ENCODE measurements around the gene CHP1.
"Not testable (repeated sequence)": the region's sequence is repeated elsewhere in the genome, so short reads cannot be mapped to it uniquely, and the experiment has no call there.

DNA sequence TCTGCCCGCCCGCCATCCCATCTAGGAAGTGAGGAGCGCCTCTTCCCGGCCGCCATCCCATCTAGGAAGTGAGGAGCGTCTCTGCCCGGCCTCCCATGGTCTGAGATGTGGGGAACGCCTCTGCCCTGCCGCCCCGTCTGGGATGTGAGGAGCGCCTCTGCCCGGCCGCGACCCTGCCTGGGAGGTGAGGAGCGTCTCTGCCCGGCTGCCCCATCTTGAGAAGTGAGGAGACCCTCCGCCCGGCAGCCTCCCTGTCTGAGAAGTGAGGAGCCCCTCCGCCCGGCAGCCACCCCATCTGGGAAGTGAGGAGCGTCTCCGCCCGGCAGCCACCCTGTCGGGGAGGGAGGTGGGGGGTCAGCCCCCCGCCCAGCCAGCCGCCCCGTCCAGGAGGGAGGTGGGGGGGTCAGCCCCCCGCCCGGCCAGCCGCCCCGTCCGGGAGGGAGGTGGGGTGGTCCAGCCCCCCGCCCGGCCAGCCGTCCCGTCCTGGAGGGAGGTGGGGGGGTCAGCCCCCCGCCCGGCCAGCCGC lies 89.8 kb downstream of the CHP1 start:
- TF ChIP-seq HDAC2 (IDR thresholded peaks at IDR 0.05); NR3C1 (IDR thresholded peaks at IDR 0.05); CEBPB (IDR thresholded peaks at IDR 0.05); FOSL2 (IDR thresholded peaks at IDR 0.05); FOSL2 (CRISPR knock-in tag; IDR thresholded peaks at IDR 0.05); CHD2 (IDR thresholded peaks at IDR 0.05; ENCODE audit: low read length, partially characterized antibody); EP300 (IDR thresholded peaks at IDR 0.05); ZNF302 (CRISPR knock-in tag; IDR thresholded peaks at IDR 0.05); KDM5A (IDR thresholded peaks at IDR 0.05); POLR2A (IDR thresholded peaks at IDR 0.05; ENCODE audit: low read length); SMC3 (IDR thresholded peaks at IDR 0.05); CHD4 (IDR thresholded peaks at IDR 0.05; ENCODE audit: borderline replicate concordance): not testable (repeated sequence)
- TF ChIP-seq, protein P1, sequence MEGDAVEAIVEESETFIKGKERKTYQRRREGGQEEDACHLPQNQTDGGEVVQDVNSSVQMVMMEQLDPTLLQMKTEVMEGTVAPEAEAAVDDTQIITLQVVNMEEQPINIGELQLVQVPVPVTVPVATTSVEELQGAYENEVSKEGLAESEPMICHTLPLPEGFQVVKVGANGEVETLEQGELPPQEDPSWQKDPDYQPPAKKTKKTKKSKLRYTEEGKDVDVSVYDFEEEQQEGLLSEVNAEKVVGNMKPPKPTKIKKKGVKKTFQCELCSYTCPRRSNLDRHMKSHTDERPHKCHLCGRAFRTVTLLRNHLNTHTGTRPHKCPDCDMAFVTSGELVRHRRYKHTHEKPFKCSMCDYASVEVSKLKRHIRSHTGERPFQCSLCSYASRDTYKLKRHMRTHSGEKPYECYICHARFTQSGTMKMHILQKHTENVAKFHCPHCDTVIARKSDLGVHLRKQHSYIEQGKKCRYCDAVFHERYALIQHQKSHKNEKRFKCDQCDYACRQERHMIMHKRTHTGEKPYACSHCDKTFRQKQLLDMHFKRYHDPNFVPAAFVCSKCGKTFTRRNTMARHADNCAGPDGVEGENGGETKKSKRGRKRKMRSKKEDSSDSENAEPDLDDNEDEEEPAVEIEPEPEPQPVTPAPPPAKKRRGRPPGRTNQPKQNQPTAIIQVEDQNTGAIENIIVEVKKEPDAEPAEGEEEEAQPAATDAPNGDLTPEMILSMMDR (IDR thresholded peaks at IDR 0.05), result not testable (repeated sequence)
- TF ChIP-seq, protein P2, sequence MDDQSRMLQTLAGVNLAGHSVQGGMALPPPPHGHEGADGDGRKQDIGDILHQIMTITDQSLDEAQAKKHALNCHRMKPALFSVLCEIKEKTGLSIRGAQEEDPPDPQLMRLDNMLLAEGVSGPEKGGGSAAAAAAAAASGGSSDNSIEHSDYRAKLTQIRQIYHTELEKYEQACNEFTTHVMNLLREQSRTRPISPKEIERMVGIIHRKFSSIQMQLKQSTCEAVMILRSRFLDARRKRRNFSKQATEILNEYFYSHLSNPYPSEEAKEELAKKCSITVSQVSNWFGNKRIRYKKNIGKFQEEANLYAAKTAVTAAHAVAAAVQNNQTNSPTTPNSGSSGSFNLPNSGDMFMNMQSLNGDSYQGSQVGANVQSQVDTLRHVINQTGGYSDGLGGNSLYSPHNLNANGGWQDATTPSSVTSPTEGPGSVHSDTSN (IDR thresholded peaks at IDR 0.05), result not testable (repeated sequence)
